OCI-LY3 (cell line): Measurements from ENCODE around the gene RANBP3L.

Source experiments
- H2AFZ ChIP-seq: fragments of 200-600, 300-600 bp; shearing (Covaris generic); 2 replicates; pipeline ENCODE4 v1.6.0; 2014; ENCODE audit warnings: antibody characterized with exemption, low read depth, low read length
- H3K27ac ChIP-seq: fragments of 200-600, 300-600 bp; sonication (generic); 2 replicates; pipeline ENCODE4 v1.5.1; 2014; ENCODE audit warnings: mild to moderate bottlenecking, low read length, moderate library complexity, mixed read lengths
- H3K27me3 ChIP-seq: fragments of 200-600, 300-600 bp; sonication (generic); 2 replicates; pipeline ENCODE4 v1.6.1; 2014; ENCODE audit warnings: low read depth, low read length, mixed read lengths
- H3K36me3 ChIP-seq: fragments of 200-600, 300-600 bp; sonication (generic); replicated peaks from 2 replicates; pipeline ENCODE3; 2014; ENCODE audit warnings: low read depth, low read length, mixed read lengths
- H3K4me1 ChIP-seq: fragments of 300-600, 200-600 bp; sonication (generic); 2 replicates; pipeline ENCODE4 v1.6.1; 2014; ENCODE audit warnings: low read length, mixed read lengths
- H3K4me2 ChIP-seq: fragments of 200-600, 300-600 bp; sonication (generic); 2 replicates; pipeline ENCODE4 v1.6.1; 2014; ENCODE audit warnings: low read length, mixed read lengths
- H3K4me3 ChIP-seq: fragments of 300-600, 200-600 bp; sonication (generic); 2 replicates; pipeline ENCODE4 v1.5.1; 2014; ENCODE audit warnings: antibody characterized with exemption, mild to moderate bottlenecking, low read length, moderate library complexity
- H3K79me2 ChIP-seq: fragments of 300-600, 200-600 bp; shearing (Covaris generic); 2 replicates; pipeline ENCODE4 v1.6.1; 2014; ENCODE audit warnings: mild to moderate bottlenecking, low read length, mixed read lengths
- H3K9ac ChIP-seq: fragments of 300-600, 200-600 bp; shearing (Covaris generic); 2 replicates; pipeline ENCODE4 v1.6.0; 2014; ENCODE audit warnings: mild to moderate bottlenecking, low read length, moderate library complexity
- H3K9me3 ChIP-seq: fragments of 200-600, 300-600 bp; shearing (Covaris generic); 2 replicates; pipeline ENCODE4 v1.6.1; 2014; ENCODE audit warnings: low read length, mixed read lengths; ENCODE audit not compliant: insufficient read depth
- H4K20me1 ChIP-seq: fragments of 200-600, 300-600 bp; sonication (generic); 2 replicates; pipeline ENCODE4 v1.6.1; 2016; ENCODE audit warnings: low read length, mixed read lengths; ENCODE audit not compliant: insufficient read depth
- CTCF ChIP-seq: fragments of 200-600, 300-600 bp; sonication (generic); IDR thresholded peaks from 2 replicates; pipeline ENCODE4 v1.5.1; 2014; ENCODE audit warnings: antibody characterized with exemption, low read length, low read depth
- EZH2phosphoT487 ChIP-seq: fragments of 200-600 bp; shearing (Covaris generic); IDR thresholded peaks from 2 replicates; pipeline ENCODE4 v1.6.1; 2018; ENCODE audit warnings: antibody characterized with exemption, mixed run types, low read depth

The RANBP3L gene

GRCh38 chr5:36305571-36306326 lies 4.0 kb upstream of the RANBP3L start:
- H3K9me3 ChIP-seq: no peaks in the 10 kb centered on the region
- H3K27ac ChIP-seq: no peak overlapping the region
- H2AFZ ChIP-seq: no peak overlapping the region
- no peak overlapping the region for H3K9ac ChIP-seq
- H3K4me2 ChIP-seq: no peak overlapping the region
- TF ChIP-seq CTCF (peak; percentile 74), EZH2phosphoT487 (no peak)
- H3K4me3 ChIP-seq: no peak overlapping the region
- no peaks in the 10 kb centered on the region for H3K36me3 ChIP-seq
- H3K27me3 ChIP-seq: peaks cover 4% of the 10 kb centered on the region; the same call in 1 of the 2 replicates
- no peaks in the 10 kb centered on the region for H3K79me2 ChIP-seq
- no peaks in the 10 kb centered on the region for H4K20me1 ChIP-seq
- peaks cover 7% of the 10 kb centered on the region; the same call in 1 of the 2 replicates for H3K4me1 ChIP-seq

GRCh38 chr5:36304095-36304805 lies 2.5 kb upstream of the RANBP3L start:
- no peaks in the 10 kb centered on the region for H4K20me1 ChIP-seq
- peaks cover 3% of the 10 kb centered on the region; the same call in 1 of the 2 replicates for H3K27me3 ChIP-seq
- no peaks in the 10 kb centered on the region for H3K9me3 ChIP-seq
- no peak overlapping the region for H3K9ac ChIP-seq
- no peaks in the 10 kb centered on the region for H3K79me2 ChIP-seq
- no peak overlapping the region for H3K4me3 ChIP-seq
- H3K27ac ChIP-seq: no peak overlapping the region
- H2AFZ ChIP-seq: no peak overlapping the region
- no peaks in the 10 kb centered on the region for H3K4me1 ChIP-seq
- H3K36me3 ChIP-seq: no peaks in the 10 kb centered on the region
- H3K4me2 ChIP-seq: no peak overlapping the region
- TF ChIP-seq CTCF: no peak
- no peak for TF ChIP-seq EZH2phosphoT487

GRCh38 chr5:36300927-36301540 lies 668 bp downstream of the RANBP3L start:
- Histone ChIP-seq H3K27me3 (0 out of 2 replicates have a peak, but pooled peaks cover 3% of the 10 kb centered on the region), H3K79me2 (no peaks in the 10 kb centered on the region), H3K9me3 (no peaks in the 10 kb centered on the region), H3K36me3 (no peaks in the 10 kb centered on the region), H3K27ac (no peak overlapping the region), H4K20me1 (no peaks in the 10 kb centered on the region), H2AFZ (no peak overlapping the region), H3K4me3 (no peak overlapping the region), H3K4me2 (no peak overlapping the region), H3K9ac (no peak overlapping the region), H3K4me1 (no peaks in the 10 kb centered on the region)
- TF ChIP-seq EZH2phosphoT487 (no peak), CTCF (no peak)
